HEK293 (cell line): ENCODE results near the gene GLCE.

ENCODE experiments used
- CTCF ChIA-PET: fragments of 350-600 bp; formaldehyde crosslinking; extraction: SDS; loops from one replicate; lab custom pipeline; 2021; ENCODE audit warnings: antibody characterized with exemption; lab: Yijun Ruan, JAX
- POLR2A ChIA-PET: fragments of 300-600 bp; formaldehyde crosslinking; extraction: SDS; loops from one replicate; lab custom pipeline; 2020; ENCODE audit warnings: antibody characterized with exemption, inconsistent platforms; lab: Yijun Ruan, JAX
- H3K27ac ChIP-seq: fragments of 200-500 bp; sonication (Bioruptor generic); 2 replicates; pipeline ENCODE4 v1.5.1; 2014; ENCODE audit warnings: low read depth, low read length, control low read depth, inconsistent platforms; ENCODE audit errors: extremely low read depth
- H3K36me3 ChIP-seq, 2 experiments: fragments of 200-500 bp in 1 of 2; sonication (Bioruptor generic) in 1 of 2; 1 replicate in 1 of 2; 2 replicates in 1 of 2; pipeline ENCODE4 v1.5.1; 2014 to 2017; ENCODE audit warnings: inconsistent platforms in 2 of 2, low read length in 2 of 2; ENCODE audit not compliant: control insufficient read depth in 2 of 2, insufficient read depth in 1 of 2
- H3K4me1 ChIP-seq: fragments of 200-500 bp; sonication (Bioruptor generic); 2 replicates; pipeline ENCODE4 v1.5.1; 2014; ENCODE audit warnings: mild to moderate bottlenecking, low read length, inconsistent platforms; ENCODE audit not compliant: control insufficient read depth, insufficient read depth
- H3K4me3 ChIP-seq: 2 replicates; pipeline ENCODE4 v1.5.1; 2011; ENCODE audit warnings: low read depth, mild to moderate bottlenecking, control low read depth, low read length, moderate library complexity
- H3K9me3 ChIP-seq: fragments of 200-500 bp; sonication (Bioruptor generic); 2 replicates; pipeline ENCODE4 v1.5.1; 2014; ENCODE audit warnings: low read depth, low read length, inconsistent platforms; ENCODE audit not compliant: control insufficient read depth, insufficient read depth
- BCL11B ChIP-seq: fragments of 450-650 bp; formaldehyde crosslinking; IDR thresholded peaks from 2 replicates; pipeline ENCODE4 v1.5.1; 2016; ENCODE audit warnings: low read depth, missing biosample characterization, missing genetic modification characterization
- EGR2 ChIP-seq: fragments of 450-650 bp; formaldehyde crosslinking; IDR thresholded peaks from 2 replicates; pipeline ENCODE4 v1.5.1; 2016; ENCODE audit warnings: low read depth, missing biosample characterization, missing genetic modification characterization
- HOXA7 ChIP-seq: sonication (generic); formaldehyde crosslinking; IDR thresholded peaks from 2 replicates; pipeline ENCODE4 v1.8.1; 2022; ENCODE audit warnings: missing genetic modification reagents, borderline replicate concordance
- KLF16 ChIP-seq: fragments of 450-650 bp; formaldehyde crosslinking; IDR thresholded peaks from 2 replicates; pipeline ENCODE4 v1.5.1; 2017; ENCODE audit warnings: missing biosample characterization, missing genetic modification characterization
- OSR2 ChIP-seq: fragments of 450-650 bp; formaldehyde crosslinking; IDR thresholded peaks from 2 replicates; pipeline ENCODE4 v1.5.1; 2016; ENCODE audit warnings: missing biosample characterization, missing genetic modification characterization
- SCRT1 ChIP-seq: fragments of 450-650 bp; formaldehyde crosslinking; IDR thresholded peaks from 2 replicates; pipeline ENCODE4 v1.5.1; 2016; ENCODE audit warnings: missing biosample characterization, missing genetic modification characterization, borderline replicate concordance
- SETDB1 ChIP-seq: IDR thresholded peaks from one replicate; pipeline ENCODE4 v1.6.1; 2017; ENCODE audit warnings: mild to moderate bottlenecking, low read length, moderate library complexity, mixed read lengths; ENCODE audit not compliant: insufficient read length
- SP2 ChIP-seq: fragments of 450-650 bp; formaldehyde crosslinking; IDR thresholded peaks from 2 replicates; pipeline ENCODE4 v1.5.1; 2016; ENCODE audit warnings: missing biosample characterization, missing genetic modification characterization
- ZBTB17 ChIP-seq: fragments of 450-650 bp; formaldehyde crosslinking; IDR thresholded peaks from 2 replicates; pipeline ENCODE4 v1.5.1; 2016; ENCODE audit warnings: missing biosample characterization, missing genetic modification characterization
- ZBTB26 ChIP-seq: fragments of 450-650 bp; formaldehyde crosslinking; optimal IDR thresholded peaks from 2 replicates; pipeline ENCODE3; 2016; ENCODE audit warnings: missing biosample characterization, mild to moderate bottlenecking, missing genetic modification characterization
- ZFHX2 ChIP-seq: fragments of 450-650 bp; formaldehyde crosslinking; conservative IDR thresholded peaks from 2 replicates; pipeline ENCODE4 v1.5.1; 2016; ENCODE audit warnings: missing biosample characterization, missing genetic modification characterization
- ZFP69B ChIP-seq: fragments of 450-650 bp; formaldehyde crosslinking; IDR thresholded peaks from 2 replicates; pipeline ENCODE4 v1.5.1; 2016; ENCODE audit warnings: missing biosample characterization, missing genetic modification characterization
- ZNF112 ChIP-seq: fragments of 450-650 bp; formaldehyde crosslinking; IDR thresholded peaks from 2 replicates; pipeline ENCODE4 v1.5.0; 2017; ENCODE audit warnings: missing biosample characterization, missing genetic modification characterization
- ZNF16 ChIP-seq: fragments of 450-650 bp; formaldehyde crosslinking; IDR thresholded peaks from 2 replicates; pipeline ENCODE4 v1.5.1; 2016; ENCODE audit warnings: low read depth, missing biosample characterization, missing genetic modification characterization
- ZNF292 ChIP-seq: fragments of 450-650 bp; formaldehyde crosslinking; IDR thresholded peaks from 2 replicates; pipeline ENCODE4 v1.5.1; 2016; ENCODE audit warnings: low read depth, missing biosample characterization, missing genetic modification characterization, borderline replicate concordance
- ZNF311 ChIP-seq: fragments of 450-650 bp; formaldehyde crosslinking; IDR thresholded peaks from 2 replicates; pipeline ENCODE4 v1.5.1; 2017; ENCODE audit warnings: missing biosample characterization, missing genetic modification characterization, borderline replicate concordance
- ZNF324 ChIP-seq: fragments of 450-650 bp; formaldehyde crosslinking; IDR thresholded peaks from 2 replicates; pipeline ENCODE4 v1.5.1; 2016; ENCODE audit warnings: missing biosample characterization, missing genetic modification characterization
- ZNF335 ChIP-seq: fragments of 450-650 bp; formaldehyde crosslinking; conservative IDR thresholded peaks from 2 replicates; pipeline ENCODE4 v1.5.1; 2016; ENCODE audit warnings: missing biosample characterization, missing genetic modification characterization
- ZNF404 ChIP-seq: fragments of 450-650 bp; formaldehyde crosslinking; IDR thresholded peaks from 2 replicates; pipeline ENCODE4 v1.5.1; 2017; ENCODE audit warnings: missing biosample characterization, missing genetic modification characterization
- ZNF548 ChIP-seq: fragments of 450-650 bp; formaldehyde crosslinking; IDR thresholded peaks from 2 replicates; pipeline ENCODE4 v1.5.1; 2016; ENCODE audit warnings: missing biosample characterization, missing genetic modification characterization
- ZNF560 ChIP-seq: fragments of 450-650 bp; formaldehyde crosslinking; IDR thresholded peaks from 2 replicates; pipeline ENCODE4 v1.5.1; 2017; ENCODE audit warnings: missing biosample characterization, missing genetic modification characterization, borderline replicate concordance
- ZNF580 ChIP-seq: fragments of 450-650 bp; formaldehyde crosslinking; IDR thresholded peaks from 2 replicates; pipeline ENCODE4 v1.5.1; 2016; ENCODE audit warnings: missing biosample characterization, missing genetic modification characterization
- ZNF623 ChIP-seq: fragments of 450-650 bp; formaldehyde crosslinking; IDR thresholded peaks from 2 replicates; pipeline ENCODE4 v1.5.1; 2016; ENCODE audit warnings: missing biosample characterization, missing genetic modification characterization
- ZNF626 ChIP-seq: fragments of 450-650 bp; sonication (Bioruptor Pico); formaldehyde crosslinking; IDR thresholded peaks from 2 replicates; pipeline ENCODE4 v1.5.1; 2018; ENCODE audit warnings: missing biosample characterization, missing genetic modification characterization, inconsistent platforms
- ZNF629 ChIP-seq: fragments of 450-650 bp; formaldehyde crosslinking; IDR thresholded peaks from 2 replicates; pipeline ENCODE4 v1.5.1; 2017; ENCODE audit warnings: missing biosample characterization, missing genetic modification characterization
- ZNF660 ChIP-seq: fragments of 450-650 bp; IDR thresholded peaks from 2 replicates; pipeline ENCODE4 v1.5.1; 2018; ENCODE audit warnings: missing biosample characterization, mild to moderate bottlenecking, missing genetic modification characterization
- ZNF707 ChIP-seq: fragments of 450-650 bp; formaldehyde crosslinking; IDR thresholded peaks from 2 replicates; pipeline ENCODE4 v1.5.1; 2016; ENCODE audit warnings: missing biosample characterization, missing genetic modification characterization
- ZNF830 ChIP-seq: fragments of 450-650 bp; IDR thresholded peaks from 2 replicates; pipeline ENCODE4 v1.5.0; 2018; ENCODE audit warnings: missing biosample characterization, missing genetic modification characterization, low read depth, mild to moderate bottlenecking, moderate library complexity
- ZNF843 ChIP-seq: fragments of 450-650 bp; formaldehyde crosslinking; IDR thresholded peaks from 2 replicates; pipeline ENCODE4 v1.5.1; 2016; ENCODE audit warnings: missing biosample characterization, missing genetic modification characterization
- ZSCAN30 ChIP-seq: fragments of 450-650 bp; IDR thresholded peaks from 2 replicates; pipeline ENCODE4 v1.5.1; 2018; ENCODE audit warnings: missing biosample characterization, mild to moderate bottlenecking, missing genetic modification characterization, moderate library complexity
- TF ChIP-seq, protein P1 (sequence below): fragments of 450-650 bp; formaldehyde crosslinking; IDR thresholded peaks from 2 replicates; pipeline ENCODE4 v1.5.1; 2016; ENCODE audit warnings: missing biosample characterization, missing genetic modification characterization
- TF ChIP-seq, protein P2 (sequence below): fragments of 450-650 bp; formaldehyde crosslinking; IDR thresholded peaks from 2 replicates; pipeline ENCODE4 v1.5.1; 2017; ENCODE audit warnings: missing biosample characterization, missing genetic modification characterization
- TF ChIP-seq, protein P3 (sequence below): fragments of 450-650 bp; formaldehyde crosslinking; IDR thresholded peaks from 2 replicates; pipeline ENCODE4 v1.5.1; 2016; ENCODE audit warnings: missing biosample characterization, missing genetic modification characterization

The GLCE gene

GRCh38 chr15:69164807-69165636 is 4.6 kb downstream of the GLCE start (continued):
- peak; percentile 51; the same call in 1 of the 2 replicates for TF ChIP-seq OSR2 (tag by site-specific recombination)
- peak; percentile 85 for TF ChIP-seq ZBTB17
- TF ChIP-seq SETDB1: peak; percentile 18
- no peak for TF ChIP-seq ZNF16 (tag by site-specific recombination)
- TF ChIP-seq ZNF324: 0 out of 2 replicates have a peak, but pooled peaks have one; percentile 54
- TF ChIP-seq ZNF548 (tag by site-specific recombination): no peak
- no peak for TF ChIP-seq ZNF292 (tag by site-specific recombination)
- TF ChIP-seq, all 188 proteins: peak for 35

- CTCF ChIA-PET: interaction anchor here (1.4 to 2.1 kb wide), 4 partner anchors 22 to 106 kb away, joined by 3 to 9 read pairs (median 4); no protein-coding TSS in a partner anchor
- H3K36me3 ChIP-seq: no peaks in the 10 kb centered on the region
- POLR2A ChIA-PET: no interaction called here
- peaks cover 33% of the 10 kb centered on the region for H3K4me1 ChIP-seq
- no peak overlapping the region for H3K4me3 ChIP-seq
- H3K9me3 ChIP-seq: no peaks in the 10 kb centered on the region
- H3K27ac ChIP-seq: no peak overlapping the region
- TF ChIP-seq ZNF112 (tag by site-specific recombination) (no peak), ZSCAN30 (tag by site-specific recombination) (no peak), ZNF580 (tag by site-specific recombination) (no peak), ZNF404 (tag by site-specific recombination) (no peak), ZFHX2 (tag by site-specific recombination) (no peak), ZNF626 (tag by site-specific recombination) (no peak), SCRT1 (0 out of 2 replicates have a peak, but pooled peaks have one; percentile 50), ZNF660 (no peak), ZNF629 (tag by site-specific recombination) (no peak), SP2 (tag by site-specific recombination) (no peak), ZNF843 (no peak), HOXA7 (CRISPR knock-in tag) (no peak), ZNF830 (tag by site-specific recombination) (no peak), ZNF623 (tag by site-specific recombination) (no peak), BCL11B (tag by site-specific recombination) (no peak), ZNF335 (tag by site-specific recombination) (no peak), ZBTB26 (tag by site-specific recombination) (no peak), ZNF560 (tag by site-specific recombination) (no peak), KLF16 (no peak), OSR2 (tag by site-specific recombination) (peak; percentile 43; the same call in 1 of the 2 replicates), ZFP69B (tag by site-specific recombination) (no peak), ZNF311 (tag by site-specific recombination) (no peak), ZNF707 (tag by site-specific recombination) (no peak), EGR2 (tag by site-specific recombination) (no peak)
- TF ChIP-seq, protein P1, sequence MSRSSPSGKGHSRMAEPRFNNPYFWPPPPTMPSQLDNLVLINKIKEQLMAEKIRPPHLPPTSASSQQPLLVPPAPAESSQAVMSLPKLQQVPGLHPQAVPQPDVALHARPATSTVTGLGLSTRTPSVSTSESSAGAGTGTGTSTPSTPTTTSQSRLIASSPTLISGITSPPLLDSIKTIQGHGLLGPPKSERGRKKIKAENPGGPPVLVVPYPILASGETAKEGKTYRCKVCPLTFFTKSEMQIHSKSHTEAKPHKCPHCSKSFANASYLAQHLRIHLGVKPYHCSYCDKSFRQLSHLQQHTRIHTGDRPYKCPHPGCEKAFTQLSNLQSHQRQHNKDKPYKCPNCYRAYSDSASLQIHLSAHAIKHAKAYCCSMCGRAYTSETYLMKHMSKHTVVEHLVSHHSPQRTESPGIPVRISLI (tag by site-specific recombination): no peak
- TF ChIP-seq, protein P2, sequence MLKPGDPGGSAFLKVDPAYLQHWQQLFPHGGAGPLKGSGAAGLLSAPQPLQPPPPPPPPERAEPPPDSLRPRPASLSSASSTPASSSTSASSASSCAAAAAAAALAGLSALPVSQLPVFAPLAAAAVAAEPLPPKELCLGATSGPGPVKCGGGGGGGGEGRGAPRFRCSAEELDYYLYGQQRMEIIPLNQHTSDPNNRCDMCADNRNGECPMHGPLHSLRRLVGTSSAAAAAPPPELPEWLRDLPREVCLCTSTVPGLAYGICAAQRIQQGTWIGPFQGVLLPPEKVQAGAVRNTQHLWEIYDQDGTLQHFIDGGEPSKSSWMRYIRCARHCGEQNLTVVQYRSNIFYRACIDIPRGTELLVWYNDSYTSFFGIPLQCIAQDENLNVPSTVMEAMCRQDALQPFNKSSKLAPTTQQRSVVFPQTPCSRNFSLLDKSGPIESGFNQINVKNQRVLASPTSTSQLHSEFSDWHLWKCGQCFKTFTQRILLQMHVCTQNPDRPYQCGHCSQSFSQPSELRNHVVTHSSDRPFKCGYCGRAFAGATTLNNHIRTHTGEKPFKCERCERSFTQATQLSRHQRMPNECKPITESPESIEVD (tag by site-specific recombination): peak; percentile 95
- TF ChIP-seq, protein P3, sequence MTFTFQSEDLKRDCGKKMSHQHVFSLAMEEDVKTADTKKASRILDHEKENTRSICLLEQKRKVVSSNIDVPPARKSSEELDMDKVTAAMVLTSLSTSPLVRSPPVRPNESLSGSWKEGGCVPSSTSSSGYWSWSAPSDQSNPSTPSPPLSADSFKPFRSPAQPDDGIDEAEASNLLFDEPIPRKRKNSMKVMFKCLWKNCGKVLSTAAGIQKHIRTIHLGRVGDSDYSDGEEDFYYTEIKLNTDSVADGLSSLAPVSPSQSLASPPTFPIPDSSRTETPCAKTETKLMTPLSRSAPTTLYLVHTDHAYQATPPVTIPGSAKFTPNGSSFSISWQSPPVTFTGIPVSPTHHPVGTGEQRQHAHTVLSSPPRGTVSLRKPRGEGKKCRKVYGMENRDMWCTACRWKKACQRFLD: no peak
Observed at GRCh38 chr15:69165637-69166025, 5.2 kb downstream of the GLCE start.
